PC-3 (cell line): ENCODE measurements around the gene CCNB1.

Experiments used
- CTCF ChIP-seq: fragments of 300-600 bp; sonication (generic); conservative IDR thresholded peaks from 2 replicates; pipeline ENCODE4 v1.5.1; 2017; ENCODE audit warnings: antibody characterized with exemption, low read depth, mild to moderate bottlenecking, low read length
- EZH2 ChIP-seq: fragments of 300-600 bp; sonication (generic); IDR thresholded peaks from one replicate; pipeline ENCODE4 v1.6.1; 2017; ENCODE audit warnings: antibody characterized with exemption, mild to moderate bottlenecking, low read length; ENCODE audit not compliant: unreplicated experiment

GRCh38 chr5:69158039-69158438, 8.9 kb upstream of the CCNB1 start:
- TF ChIP-seq CTCF = no peak
- TF ChIP-seq EZH2 = no peak
